Transverse colon (tissue), 3 donors: ENCODE results near the gene APOO.

ENCODE experiments used
- CTCF ChIP-seq, 5 experiments: fragments of 200-600 bp in 3 of 5; fragments of 450-650 bp in 2 of 5; sonication (generic) in 3 of 5; IDR thresholded peaks; 1 replicate in 2 of 5; 2 replicates in 3 of 5; pipeline ENCODE4 v1.5.1; 2016 to 2017; ENCODE audit warnings: antibody characterized with exemption in 5 of 5, inconsistent platforms in 3 of 5, mild to moderate bottlenecking in 2 of 5, moderate library complexity in 1 of 5
- POLR2A ChIP-seq: fragments of 450-650 bp; IDR thresholded peaks from one replicate; pipeline ENCODE4 v1.6.1; 2016; ENCODE audit warnings: antibody characterized with exemption, mild to moderate bottlenecking, moderate library complexity

- TF ChIP-seq CTCF (IDR thresholded peaks at IDR 0.05) (peak in 1 of 5 experiments; percentile 17), POLR2A (no peak)
These were observed 110.2 kb downstream of the APOO start for GRCh38 chrX:23797371-23798128.
